NOMO-1 treated with DMSO at 0.1 percent for 48 hours (cell line): ENCODE data around the gene PARP4.
"Not testable (repeated sequence)": the region's sequence is repeated elsewhere in the genome, so short reads cannot be mapped to it uniquely, and the experiment has no call there.

Experiments used
- DNase-seq: peaks from one replicate; lab custom pipeline; 2025; ENCODE audit not compliant: unreplicated experiment; lab: John Stamatoyannopoulos, UW

The PARP4 gene

DNA sequence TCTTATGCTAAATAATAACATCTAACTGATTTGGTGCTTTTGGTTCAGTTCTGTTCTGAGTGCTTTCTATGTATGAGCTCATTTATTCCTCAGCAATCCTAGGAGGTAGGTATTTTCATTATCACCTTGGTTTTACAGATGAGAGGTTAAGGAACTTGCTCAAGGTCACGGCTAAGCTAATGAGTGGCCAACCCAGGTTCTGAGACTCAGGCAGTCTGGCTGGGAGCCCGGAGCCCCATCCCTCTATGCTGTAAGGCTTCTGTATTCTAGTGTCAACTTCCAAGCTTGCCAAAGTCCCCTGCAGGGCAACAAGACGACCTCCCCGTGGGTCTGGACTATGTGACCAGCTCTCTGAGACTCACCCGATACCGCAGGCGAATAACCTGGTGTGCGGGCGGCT, 60.5 kb downstream of the PARP4 start:
- no peak for DNase-seq

DNA sequence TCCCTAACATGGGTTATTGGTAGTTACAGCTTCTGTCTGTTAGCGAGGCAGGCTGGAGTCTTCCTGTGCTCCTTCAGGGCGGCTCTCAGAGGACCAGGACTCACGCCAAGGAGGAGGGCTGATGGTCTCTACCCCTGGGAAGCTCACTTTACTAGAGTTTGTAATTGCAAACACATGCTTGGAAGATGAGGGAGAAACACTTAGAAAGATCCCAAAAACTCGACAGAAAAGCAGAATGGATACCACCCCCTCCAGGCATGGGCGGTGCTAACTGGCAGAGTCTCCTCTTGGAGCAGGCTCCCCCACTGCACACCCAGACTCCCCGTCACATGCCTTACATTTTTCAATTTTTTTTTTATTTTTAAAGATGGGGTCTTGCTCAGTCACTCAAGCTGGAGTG, 62.0 kb downstream of the PARP4 start:
- DNase-seq, result no peak

GRCh38 chr13:24444851-24445250, 67.7 kb downstream of the PARP4 start:
- DNase-seq, result not testable (repeated sequence)

GRCh38 chr13:24443366-24443765, 69.2 kb downstream of the PARP4 start:
- no peak for DNase-seq

- DNase-seq, result not testable (repeated sequence)
Measured at GRCh38 chr13:24426045-24426444, 86.5 kb downstream of the PARP4 start.

- not testable (repeated sequence) for DNase-seq
Measured at GRCh38 chr13:24419668-24420067, 92.9 kb downstream of the PARP4 start.

GRCh38 chr13:24407844-24408243, 104.7 kb downstream of the PARP4 start:
- no peak for DNase-seq

DNA sequence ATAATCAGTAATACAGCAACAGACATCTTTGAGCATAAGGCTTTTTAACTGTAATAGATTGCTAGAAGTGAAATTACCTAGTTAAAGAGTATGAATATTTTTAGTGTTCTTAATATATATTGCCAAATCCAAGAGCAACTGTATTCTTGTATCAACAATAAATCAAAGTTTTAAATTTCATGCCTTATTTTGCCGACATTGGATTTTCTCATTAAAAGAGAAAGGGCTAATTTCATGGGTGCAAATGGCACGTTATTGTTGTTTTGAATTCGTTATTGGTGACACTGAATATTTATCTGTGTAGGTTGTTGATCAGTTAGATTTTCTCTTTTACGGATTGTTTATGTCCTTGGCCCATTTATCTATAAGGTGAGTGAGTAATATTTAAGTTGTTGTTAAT, 106.1 kb downstream of the PARP4 start:
- DNase-seq, result no peak

DNA sequence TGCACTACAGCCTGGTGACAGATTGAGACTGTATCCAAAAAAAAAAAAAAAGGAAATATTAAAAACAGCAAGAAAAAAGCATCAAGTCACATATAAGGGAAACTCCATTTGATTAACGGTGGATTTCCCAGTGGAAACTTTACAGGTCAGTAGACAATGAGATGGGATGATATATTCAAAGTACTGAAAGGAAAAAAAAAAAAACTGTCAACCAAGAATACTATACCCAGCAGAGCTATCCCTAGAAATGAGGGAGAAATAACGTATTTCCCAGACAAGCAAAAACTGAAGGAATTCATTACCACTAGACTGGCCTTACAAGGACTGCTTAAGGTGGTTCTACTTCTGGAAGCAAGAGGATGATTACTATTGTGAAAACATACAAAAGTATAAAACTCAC, 115.8 kb downstream of the PARP4 start:
- no peak for DNase-seq

DNA sequence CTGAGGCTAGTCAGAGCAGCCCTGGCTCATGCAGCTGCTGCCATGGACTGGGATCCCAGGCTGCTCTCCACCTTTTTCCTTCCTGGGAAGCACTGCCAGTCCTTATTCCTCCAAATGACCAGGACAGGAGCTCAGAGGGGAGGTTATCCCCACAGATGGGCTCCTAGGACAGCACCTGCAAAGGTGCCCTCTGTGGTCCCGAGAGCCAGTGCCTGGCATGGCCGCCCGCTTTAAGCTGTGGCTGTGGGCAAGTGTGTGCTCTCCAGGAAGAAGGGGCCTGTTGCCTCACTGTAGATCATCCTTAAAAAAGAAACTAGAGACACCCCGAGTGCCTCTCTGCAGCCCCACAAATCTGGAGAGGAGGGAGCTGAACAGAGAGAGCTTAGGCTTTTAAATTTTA, 119.6 kb downstream of the PARP4 start:
- DNase-seq, result no peak

GRCh38 chr13:24391771-24392683, 120.6 kb downstream of the PARP4 start:
- DNase-seq, result not testable (repeated sequence)

DNA sequence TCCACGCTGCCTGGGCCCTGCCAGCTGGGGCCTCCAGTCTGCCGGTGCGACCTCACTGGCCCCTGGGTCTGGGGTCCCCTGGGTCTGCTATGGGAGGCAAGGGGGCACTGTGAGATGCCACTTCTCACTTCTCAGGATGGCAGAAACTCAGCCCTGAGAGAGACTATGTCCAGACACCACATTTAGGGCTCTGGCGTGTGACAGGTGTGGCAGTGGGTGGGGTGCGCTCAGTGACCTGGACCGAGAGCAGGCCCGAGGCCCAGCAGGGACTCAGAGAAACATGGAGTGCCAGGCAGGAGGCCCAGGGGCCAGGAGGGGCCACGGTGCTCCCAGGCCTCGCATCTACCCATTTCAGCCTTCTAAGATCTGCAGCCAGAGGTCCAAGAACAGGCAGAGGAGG, 121.8 kb downstream of the PARP4 start:
- not testable (repeated sequence) for DNase-seq

- no peak for DNase-seq
Measured at GRCh38 chr13:24389506-24389905, 123.1 kb downstream of the PARP4 start.

- not testable (repeated sequence) for DNase-seq
Measured at GRCh38 chr13:24388743-24389142, 123.8 kb downstream of the PARP4 start.

DNA sequence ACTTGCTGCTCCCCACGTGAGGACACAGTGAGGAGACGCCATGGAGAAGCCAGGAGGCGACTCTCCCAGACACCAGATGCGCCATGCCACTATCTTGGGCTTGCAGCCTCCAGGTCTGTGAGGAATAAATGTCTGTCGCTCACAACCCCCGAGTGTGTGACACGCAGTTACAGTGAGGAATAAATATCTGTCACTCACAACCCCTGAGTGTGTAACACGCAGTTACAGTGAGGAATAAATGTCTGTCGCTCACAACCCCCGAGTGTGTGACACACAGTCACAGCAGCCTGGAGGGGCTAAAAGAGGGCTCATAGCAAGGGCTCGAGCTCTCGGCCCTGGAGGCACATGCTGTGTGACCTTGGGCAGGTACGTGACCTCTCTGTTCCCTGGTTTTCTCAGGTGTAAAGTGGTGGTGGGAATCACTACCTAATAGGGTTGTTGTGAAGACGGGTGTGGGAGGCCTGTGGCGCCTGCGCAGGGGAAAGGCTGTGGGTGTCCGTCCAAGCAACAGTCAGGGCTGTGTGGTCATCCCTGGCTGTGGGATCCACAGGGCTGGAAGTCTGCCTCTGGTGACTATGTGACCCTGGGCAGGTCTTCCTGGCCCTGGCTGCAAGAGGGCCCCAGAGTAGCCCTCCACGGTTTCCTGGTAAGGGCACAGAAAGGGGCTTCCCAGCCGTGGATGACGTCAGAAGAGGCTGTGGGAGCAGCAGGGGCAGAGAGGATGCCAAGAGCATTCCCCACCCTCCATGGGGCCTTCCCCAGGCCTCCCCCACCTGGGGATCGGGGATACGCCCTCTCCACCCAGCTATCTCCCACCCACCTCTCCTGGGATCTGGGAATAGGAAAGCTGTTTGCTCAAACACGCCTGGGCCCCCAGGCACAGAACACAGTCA, 125.5 kb downstream of the PARP4 start:
- no peak for DNase-seq

GRCh38 chr13:24385902-24386301, 126.7 kb downstream of the PARP4 start:
- DNase-seq, result no peak

DNA sequence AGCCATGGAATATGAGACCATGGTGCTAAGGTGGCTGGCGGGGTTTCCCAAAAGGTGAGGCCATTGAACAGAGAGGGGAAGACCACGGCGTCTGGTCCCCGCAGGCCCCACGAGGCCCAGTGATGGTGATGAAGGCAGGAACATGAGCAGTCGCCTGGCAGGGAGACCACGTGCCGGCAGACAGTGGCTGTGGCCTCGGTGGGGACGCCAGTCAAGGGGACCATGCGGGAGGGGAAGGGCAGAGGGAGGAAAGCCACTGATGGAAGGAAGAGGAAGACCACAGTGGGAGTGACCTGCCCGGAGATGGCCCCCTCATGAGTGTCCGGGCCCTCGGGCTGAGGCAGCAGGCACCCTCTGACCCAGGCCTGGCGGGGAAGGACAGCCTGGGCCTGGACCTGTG, 127.6 kb downstream of the PARP4 start:
- not testable (repeated sequence) for DNase-seq

DNA sequence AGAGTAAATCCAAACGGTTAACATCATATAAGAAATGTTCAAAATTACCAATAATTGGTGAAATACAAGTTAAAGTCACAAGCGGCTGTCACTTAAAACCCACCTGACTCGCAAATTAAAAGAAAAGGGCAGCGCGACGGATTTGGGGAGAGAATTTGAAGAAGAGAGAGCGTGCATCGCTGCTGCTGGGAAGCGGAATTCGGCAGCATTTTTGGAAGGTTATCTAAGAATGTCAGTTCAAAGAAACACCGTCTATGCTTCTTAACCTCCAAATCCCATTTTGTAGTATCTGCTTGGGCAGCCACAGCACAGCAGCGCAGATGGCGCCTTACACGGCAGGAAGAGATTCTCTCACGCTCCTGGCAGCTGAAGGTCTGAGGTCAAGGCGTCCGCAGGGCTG, 128.5 kb downstream of the PARP4 start:
- DNase-seq, result not testable (repeated sequence)

DNA sequence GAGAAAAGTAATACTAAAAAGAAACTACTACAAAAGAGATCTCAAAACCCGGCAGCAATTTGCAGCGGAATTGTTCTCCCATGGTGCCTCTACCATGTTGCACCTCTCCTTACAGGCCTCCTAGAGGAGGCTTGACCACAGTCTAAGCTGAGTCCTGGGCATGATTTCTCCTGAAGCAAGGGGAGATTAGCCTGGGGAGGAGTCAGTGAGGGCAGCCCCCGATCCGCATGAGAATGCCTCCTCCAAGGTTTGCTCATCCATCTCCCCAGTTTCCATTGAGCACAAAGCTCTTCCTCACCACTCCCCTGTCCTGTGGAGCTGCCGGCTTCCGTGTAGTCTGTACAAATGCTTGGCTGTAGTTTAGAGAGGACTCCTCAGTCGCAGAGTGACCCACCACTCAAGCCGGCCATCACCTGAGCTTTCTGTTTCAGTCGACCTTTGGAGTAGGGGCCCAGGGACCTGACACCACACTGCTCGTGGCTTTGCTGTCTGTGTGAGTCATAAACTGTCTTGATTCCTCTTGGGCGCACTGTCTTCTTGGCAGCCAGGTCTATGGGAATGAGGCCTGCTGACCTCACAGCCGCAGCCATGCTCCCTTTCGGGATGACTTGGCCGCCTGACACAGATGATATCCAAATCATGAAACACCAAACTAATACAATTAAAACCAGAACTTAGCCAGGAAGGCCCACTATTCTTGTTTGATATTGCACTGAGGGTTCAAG, 130.9 kb downstream of the PARP4 start:
- no peak for DNase-seq

DNA sequence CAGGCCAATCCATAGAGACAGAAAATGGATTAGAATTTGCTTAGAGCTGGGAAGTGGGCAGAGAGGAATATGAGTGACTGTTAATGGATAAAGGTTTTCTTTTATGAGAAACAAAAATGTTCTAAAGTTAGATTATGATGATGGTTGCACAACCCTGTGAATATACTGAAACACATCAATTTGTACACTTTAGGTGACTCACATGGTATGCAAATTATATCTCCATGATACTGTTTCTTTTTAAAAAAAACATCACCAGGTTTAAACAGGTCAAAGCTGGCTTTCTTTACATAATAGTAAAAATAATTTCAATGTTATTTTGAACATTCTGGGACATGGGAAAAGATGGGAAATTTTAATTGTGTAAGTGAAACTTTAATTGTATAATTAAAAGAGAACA, 131.7 kb downstream of the PARP4 start:
- not testable (repeated sequence) for DNase-seq

- DNase-seq, result not testable (repeated sequence)
Measured at GRCh38 chr13:24380227-24380626, 132.4 kb downstream of the PARP4 start.
